Panc1 (cell line): ENCODE measurements around the gene CD44. TPM values are rescaled to one million over a fixed set of nuclear protein-coding genes. Genes with fewer than 3 reads are reported as not detected.

Experiments used
- ATAC-seq: fragments of 200-7000 bp; cut with Tn5 transposase; 2 replicates; pipeline ENCODE4 v1.9.1; 2020; ENCODE audit warnings: mild to moderate bottlenecking, moderate library complexity
- BruUV-seq: library from RNA; stranded (reverse); fragments of 400-500 nt; replicated peaks from 2 replicates; lab custom pipeline; 2021; lab: Mats Ljungman, UMichigan
- CTCF ChIA-PET: fragments of 300-600 bp; sonication (Branson Sonifier 250); formaldehyde crosslinking; loops from one replicate; lab custom pipeline; 2022; ENCODE audit warnings: antibody characterized with exemption; lab: Charles Lee
- POLR2A ChIA-PET: fragments of 300-600 bp; sonication (Branson Sonifier 250); formaldehyde crosslinking; loops from one replicate; lab custom pipeline; 2022; ENCODE audit warnings: antibody characterized with exemption; lab: Charles Lee
- DNase-seq: peaks from one replicate; pipeline ENCODE4 v3.0.0-alpha.2; 2010; ENCODE audit warnings: low read depth, low spot score
- H3K27ac ChIP-seq: 2 replicates; pipeline ENCODE4 v1.5.1; 2011; ENCODE audit warnings: mild to moderate bottlenecking, low read length, inconsistent platforms
- H3K27me3 ChIP-seq: fragments of 200-500 bp; sonication (Bioruptor generic); 2 replicates; pipeline ENCODE4 v1.6.0; 2014; ENCODE audit warnings: low read length, inconsistent platforms; ENCODE audit not compliant: control insufficient read depth, insufficient read depth
- H3K36me3 ChIP-seq: fragments of 200-500 bp; sonication (Bioruptor generic); 2 replicates; pipeline ENCODE4 v1.5.1; 2014; ENCODE audit warnings: inconsistent platforms, mild to moderate bottlenecking, low read length, moderate library complexity; ENCODE audit not compliant: control insufficient read depth, insufficient read depth
- H3K4me1 ChIP-seq: 2 replicates; pipeline ENCODE4 v1.5.1; 2011; ENCODE audit warnings: inconsistent platforms, mild to moderate bottlenecking, low read length, moderate library complexity; ENCODE audit not compliant: control insufficient read depth, insufficient read depth
- H3K4me3 ChIP-seq, 2 experiments: 2 replicates each; pipeline ENCODE4 v1.5.1; 2011 to 2012; ENCODE audit warnings: low read depth in 2 of 2, low read length in 2 of 2, mild to moderate bottlenecking in 2 of 2, inconsistent platforms in 1 of 2, moderate library complexity in 1 of 2
- H3K9me3 ChIP-seq: fragments of 200-500 bp; sonication (Bioruptor generic); 2 replicates; pipeline ENCODE4 v1.5.1; 2014; ENCODE audit warnings: low read depth, mild to moderate bottlenecking, inconsistent platforms, low read length, moderate library complexity; ENCODE audit not compliant: control insufficient read depth, insufficient read depth
- POLR2AphosphoS5 ChIP-seq: IDR thresholded peaks from 2 replicates; pipeline ENCODE4 v1.6.1; 2012; ENCODE audit warnings: mild to moderate bottlenecking, low read depth, low read length, moderate library complexity
- REST ChIP-seq, 2 experiments: IDR thresholded peaks; 2 replicates each; pipeline ENCODE4 v1.6.1; 2011 to 2012; ENCODE audit warnings: low read depth in 2 of 2, control low read depth in 1 of 2, low read length in 1 of 2, mild to moderate bottlenecking in 1 of 2, moderate library complexity in 1 of 2; ENCODE audit not compliant: insufficient read depth in 1 of 2
- SIN3A ChIP-seq: IDR thresholded peaks from 2 replicates; pipeline ENCODE4 v1.6.1; 2012; ENCODE audit warnings: low read depth, mild to moderate bottlenecking, low read length, moderate library complexity, borderline replicate concordance; ENCODE audit not compliant: insufficient read depth
- TCF7L2 ChIP-seq: IDR thresholded peaks from 2 replicates; pipeline ENCODE4 v1.6.1; 2011; ENCODE audit warnings: mild to moderate bottlenecking, low read depth, low read length, inconsistent platforms
- in situ Hi-C: cut with HindIII; loops from 2 replicates; pipeline ENCODE4 v1.10.0; 2016; ENCODE audit warnings: low sequenced_read_pairs, low pct_unique_long_range_greater_than_20kb
- intact Hi-C: fragments of 100-400 bp; cut with micrococcal nuclease; formaldehyde crosslinking; loops from one replicate; pipeline ENCODE4 v1.10.0; 2022; ENCODE audit not compliant: unreplicated experiment
- total RNA-seq: library from RNA; stranded (reverse); gene quantifications from one replicate; pipeline ENCODE4 v1.2.1, GENCODE V29; 2021; ENCODE audit not compliant: unreplicated experiment
- TF ChIP-seq, protein P1 (sequence below): fragments of 450-650 bp; IDR thresholded peaks from 2 replicates; pipeline ENCODE4 v1.5.1; 2017; ENCODE audit warnings: mild to moderate bottlenecking

CD44 gene
- total RNA-seq, 1 experiment from 2014 or later: 1,819 TPM

- in situ Hi-C loops (no loop called here), intact Hi-C loops (no loop called here)
- DNase-seq (no peak), ATAC-seq (no peak)
- BruUV-seq: no TSS peak
- Histone ChIP-seq H3K9me3 (no peaks in the 10 kb centered on the region), H3K27me3 (no peaks in the 10 kb centered on the region), H3K27ac (peak overlapping the region; percentile 46; the same call in 1 of the 2 replicates), H3K36me3 (peaks cover 49% of the 10 kb centered on the region), H3K4me3 (no peak overlapping the region), H3K4me1 (peaks cover 71% of the 10 kb centered on the region)
- no peak for TF ChIP-seq POLR2AphosphoS5
- no peak for TF ChIP-seq REST (IDR thresholded peaks at IDR 0.05; ENCODE audit: insufficient read depth in 1 of 2, low read depth in 2 of 2, low read length in 1 of 2)
- TF ChIP-seq TCF7L2: no peak
- TF ChIP-seq SIN3A: no peak
- TF ChIP-seq, protein P1, sequence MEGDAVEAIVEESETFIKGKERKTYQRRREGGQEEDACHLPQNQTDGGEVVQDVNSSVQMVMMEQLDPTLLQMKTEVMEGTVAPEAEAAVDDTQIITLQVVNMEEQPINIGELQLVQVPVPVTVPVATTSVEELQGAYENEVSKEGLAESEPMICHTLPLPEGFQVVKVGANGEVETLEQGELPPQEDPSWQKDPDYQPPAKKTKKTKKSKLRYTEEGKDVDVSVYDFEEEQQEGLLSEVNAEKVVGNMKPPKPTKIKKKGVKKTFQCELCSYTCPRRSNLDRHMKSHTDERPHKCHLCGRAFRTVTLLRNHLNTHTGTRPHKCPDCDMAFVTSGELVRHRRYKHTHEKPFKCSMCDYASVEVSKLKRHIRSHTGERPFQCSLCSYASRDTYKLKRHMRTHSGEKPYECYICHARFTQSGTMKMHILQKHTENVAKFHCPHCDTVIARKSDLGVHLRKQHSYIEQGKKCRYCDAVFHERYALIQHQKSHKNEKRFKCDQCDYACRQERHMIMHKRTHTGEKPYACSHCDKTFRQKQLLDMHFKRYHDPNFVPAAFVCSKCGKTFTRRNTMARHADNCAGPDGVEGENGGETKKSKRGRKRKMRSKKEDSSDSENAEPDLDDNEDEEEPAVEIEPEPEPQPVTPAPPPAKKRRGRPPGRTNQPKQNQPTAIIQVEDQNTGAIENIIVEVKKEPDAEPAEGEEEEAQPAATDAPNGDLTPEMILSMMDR: no peak
- CTCF ChIA-PET: no interaction called here
- POLR2A ChIA-PET: no interaction called here
Measured at GRCh38 chr11:35208795-35209194, 69.8 kb downstream of the CD44 start.

- Histone ChIP-seq H3K9me3 (no peaks in the 10 kb centered on the region), H3K36me3 (peaks cover 46% of the 10 kb centered on the region), H3K27me3 (no peaks in the 10 kb centered on the region), H3K27ac (peak overlapping the region; percentile 68), H3K4me1 (peaks cover 72% of the 10 kb centered on the region), H3K4me3 (no peak overlapping the region)
- in situ Hi-C loops: no loop called here
- ChIA-PET POLR2A (interaction anchor here (0.6 kb wide), 1 partner anchor 325 kb away, joined by 8 read pairs; no protein-coding TSS in a partner anchor), CTCF (no interaction called here)
- no peak for DNase-seq
- TSS peak; percentile 0 for BruUV-seq
- 0 out of 2 replicates have a peak, but pooled peaks have one; percentile 9 for ATAC-seq
- TF ChIP-seq REST (IDR thresholded peaks at IDR 0.05; ENCODE audit: insufficient read depth in 1 of 2, low read depth in 2 of 2, low read length in 1 of 2): 0 out of 4 replicates have a peak, but pooled peaks of 1 of the 2 experiments have one; percentile 13
- TF ChIP-seq, protein P1: no peak
- intact Hi-C loops: no loop called here
Measured at GRCh38 chr11:35210876-35211546, 72.0 kb downstream of the CD44 start.
